Lower leg skin (tissue), 4 donors: ENCODE data around the gene CLP1. TPM values are rescaled to one million over a fixed set of nuclear protein-coding genes. Genes with fewer than 3 reads are reported as not detected.
"Not testable (repeated sequence)": the region's sequence is repeated elsewhere in the genome, so short reads cannot be mapped to it uniquely, and the experiment has no call there.

ENCODE experiments used
- DNase-seq, 2 donors: peaks; one replicate each; pipeline ENCODE4 v3.0.0-alpha.2; 2019; ENCODE audit warnings: low spot score in 2 of 2
- H3K4me3 ChIP-seq: fragments of 200-600 bp; sonication (generic); 2 replicates; pipeline ENCODE4 v1.5.1; 2017; ENCODE audit warnings: mild to moderate bottlenecking, low read depth; ENCODE audit not compliant: poor library complexity, severe bottlenecking
- POLR2A ChIP-seq, 2 donors: fragments of 450-650 bp; IDR thresholded peaks; one replicate each; pipeline ENCODE4 v1.6.1; 2016 to 2017; ENCODE audit warnings: antibody characterized with exemption in 2 of 2, mild to moderate bottlenecking in 1 of 2, moderate library complexity in 1 of 2
- WGBS, 2 donors: methylation state at CpG; one replicate each; pipeline ENCODE4 v1.1.5; 2018; 5-methylcytosine and 5-hydroxymethylcytosine counted together
- intact Hi-C: fragments of 100-400 bp; cut with DNase I; formaldehyde crosslinking; loops from one replicate; pipeline ENCODE4 v1.15.0; 2023; ENCODE audit warnings: low total_unique reads
- total RNA-seq, 4 donors: library from RNA; depleted of rRNA; stranded (reverse); fragments of >200 nt; gene quantifications; one replicate each; pipeline ENCODE4 v1.1.0, GENCODE V29; 2016
- TF ChIP-seq, protein P1 (sequence below), 3 donors: fragments of 450-650 bp; IDR thresholded peaks; one replicate each; pipeline ENCODE4 v1.5.1; 2016; ENCODE audit warnings: antibody characterized with exemption in 3 of 3, mild to moderate bottlenecking in 3 of 3, moderate library complexity in 2 of 3

The CLP1 gene
- total RNA-seq, 4 donors from 2014 or later, result 14.0 to 29.2 (median 17.6) TPM

DNA sequence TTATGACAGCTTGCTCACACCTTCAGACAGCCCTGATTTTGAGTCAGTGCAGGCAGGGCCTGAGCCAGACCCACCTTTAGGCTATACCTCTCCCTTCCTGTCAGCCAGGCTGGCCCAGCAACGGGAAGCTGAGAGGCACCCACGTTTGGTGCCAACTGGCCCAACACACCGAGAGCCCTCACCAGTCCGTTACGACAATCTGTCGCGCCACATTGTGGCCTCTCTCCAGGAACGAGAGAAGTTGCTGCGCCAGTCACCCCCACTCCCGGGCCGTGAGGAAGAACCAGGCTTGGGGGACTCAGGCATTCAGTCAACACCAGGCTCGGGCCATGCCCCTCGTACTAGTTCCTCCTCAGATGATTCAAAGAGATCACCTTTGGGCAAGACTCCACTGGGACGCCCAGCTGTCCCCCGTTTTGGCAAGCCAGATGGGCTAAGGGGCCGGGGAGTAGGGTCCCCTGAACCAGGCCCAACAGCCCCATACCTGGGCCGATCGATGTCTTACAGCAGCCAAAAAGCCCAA is 41.3 kb downstream of the CLP1 start:
- H3K4me3 ChIP-seq, result no peak overlapping the region
- DNase-seq, result no peak
- TF ChIP-seq POLR2A (IDR thresholded peaks at IDR 0.05), result no peak
- TF ChIP-seq, protein P1, sequence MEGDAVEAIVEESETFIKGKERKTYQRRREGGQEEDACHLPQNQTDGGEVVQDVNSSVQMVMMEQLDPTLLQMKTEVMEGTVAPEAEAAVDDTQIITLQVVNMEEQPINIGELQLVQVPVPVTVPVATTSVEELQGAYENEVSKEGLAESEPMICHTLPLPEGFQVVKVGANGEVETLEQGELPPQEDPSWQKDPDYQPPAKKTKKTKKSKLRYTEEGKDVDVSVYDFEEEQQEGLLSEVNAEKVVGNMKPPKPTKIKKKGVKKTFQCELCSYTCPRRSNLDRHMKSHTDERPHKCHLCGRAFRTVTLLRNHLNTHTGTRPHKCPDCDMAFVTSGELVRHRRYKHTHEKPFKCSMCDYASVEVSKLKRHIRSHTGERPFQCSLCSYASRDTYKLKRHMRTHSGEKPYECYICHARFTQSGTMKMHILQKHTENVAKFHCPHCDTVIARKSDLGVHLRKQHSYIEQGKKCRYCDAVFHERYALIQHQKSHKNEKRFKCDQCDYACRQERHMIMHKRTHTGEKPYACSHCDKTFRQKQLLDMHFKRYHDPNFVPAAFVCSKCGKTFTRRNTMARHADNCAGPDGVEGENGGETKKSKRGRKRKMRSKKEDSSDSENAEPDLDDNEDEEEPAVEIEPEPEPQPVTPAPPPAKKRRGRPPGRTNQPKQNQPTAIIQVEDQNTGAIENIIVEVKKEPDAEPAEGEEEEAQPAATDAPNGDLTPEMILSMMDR (IDR thresholded peaks at IDR 0.05), result no peak
- intact Hi-C loops, result no loop called here
- 77 to 88% methylated on average over 17 to 18 of the region's 18 CpGs for WGBS, 2 donors

DNA sequence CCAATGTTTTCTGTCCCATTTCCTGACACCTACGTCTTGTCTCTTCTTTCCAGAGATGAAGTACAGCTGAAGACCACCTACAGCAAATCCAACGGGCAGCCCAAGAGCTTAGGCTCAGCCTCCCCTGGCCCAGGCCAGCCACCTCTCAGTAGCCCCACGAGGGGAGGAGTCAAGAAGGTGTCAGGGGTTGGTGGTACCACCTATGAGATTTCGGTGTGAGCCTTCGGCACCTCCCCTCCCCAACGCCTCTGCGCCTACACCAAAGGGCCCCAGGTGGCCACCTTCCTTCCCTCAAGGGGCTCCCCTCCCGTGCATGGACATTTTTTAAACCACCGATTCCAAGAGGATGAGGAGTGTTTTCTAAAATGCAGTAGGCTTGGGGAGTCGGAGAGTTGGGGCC is 42.3 kb downstream of the CLP1 start:
- TF ChIP-seq POLR2A (IDR thresholded peaks at IDR 0.05), result no peak
- TF ChIP-seq, protein P1 (IDR thresholded peaks at IDR 0.05), result no peak
- intact Hi-C loops, result no loop called here
- no peak overlapping the region for H3K4me3 ChIP-seq
- 86 to 88% methylated on average over 10 of the region's 10 CpGs for WGBS, 2 donors
- DNase-seq, result no peak

DNA sequence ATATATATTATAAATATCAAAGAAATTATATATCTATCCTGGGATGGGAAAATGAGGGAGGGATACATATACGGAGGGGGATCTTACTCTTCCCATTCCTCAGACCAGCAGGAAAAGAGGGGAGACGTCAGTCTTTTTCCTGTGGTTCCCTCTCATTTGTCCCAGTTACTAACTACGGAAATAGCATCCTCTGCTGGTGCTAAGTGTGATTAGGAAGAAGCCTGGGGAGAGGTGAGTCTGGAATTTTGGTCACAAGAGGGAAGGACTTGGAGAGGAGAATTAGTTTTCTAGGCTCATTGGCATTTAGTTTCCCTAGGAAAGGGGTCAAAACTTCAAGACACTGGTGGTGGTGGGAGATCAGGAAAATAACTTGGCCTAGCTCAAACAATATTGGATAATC is 42.9 kb downstream of the CLP1 start:
- no peak for DNase-seq
- no peak for TF ChIP-seq POLR2A (IDR thresholded peaks at IDR 0.05)
- TF ChIP-seq, protein P1 (IDR thresholded peaks at IDR 0.05), result no peak
- no peak overlapping the region for H3K4me3 ChIP-seq
- whole genome bisulfite sequencing, 2 donors, result 60 to 66% methylated on average over 3 of the region's 3 CpGs
- intact Hi-C loops, result no loop called here

DNA sequence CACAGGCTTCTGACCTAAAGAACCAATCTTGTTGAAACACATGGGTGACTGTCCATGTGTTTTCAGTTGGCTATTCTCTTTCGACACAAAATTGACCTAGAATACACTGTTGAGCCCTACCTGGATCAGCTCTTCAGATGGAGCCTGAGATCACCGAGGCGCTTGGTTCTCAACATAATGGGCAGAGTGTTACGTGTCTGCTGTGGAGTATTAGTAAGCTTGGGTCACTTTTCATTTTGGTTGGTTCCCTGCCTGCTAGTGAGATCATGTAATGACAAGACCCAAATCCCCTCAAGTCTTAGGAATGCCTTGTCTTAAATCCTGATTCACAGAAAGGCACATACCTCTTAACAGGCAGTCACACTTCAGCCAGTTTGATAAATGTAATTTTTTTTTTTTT is 45.8 kb downstream of the CLP1 start:
- no peak overlapping the region for H3K4me3 ChIP-seq
- intact Hi-C loops, result no loop called here
- no peak for TF ChIP-seq POLR2A (IDR thresholded peaks at IDR 0.05)
- TF ChIP-seq, protein P1 (IDR thresholded peaks at IDR 0.05), result no peak
- DNase-seq, result no peak
- 89 to 92% methylated on average over 4 of the region's 4 CpGs for WGBS, 2 donors

DNA sequence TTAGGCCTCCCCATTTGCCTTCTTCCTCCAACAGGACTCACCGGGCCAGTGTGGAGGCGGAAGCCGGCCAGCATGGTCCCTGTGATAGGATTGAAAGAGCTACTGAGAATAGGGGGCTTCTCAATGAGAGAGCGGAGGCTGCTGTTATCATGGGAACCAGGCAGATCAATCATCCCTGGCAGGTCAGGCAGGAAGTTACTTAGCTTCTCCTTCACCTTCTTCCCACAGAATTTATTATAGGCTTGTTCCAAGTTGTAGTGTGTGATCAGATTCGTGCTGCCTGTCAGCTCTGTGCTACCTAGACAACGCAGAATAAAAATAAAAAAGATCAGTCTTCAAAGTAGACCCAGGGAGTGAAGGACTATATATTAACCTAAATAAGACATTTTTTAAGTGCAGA is 47.4 kb downstream of the CLP1 start:
- intact Hi-C loops, result no loop called here

DNA sequence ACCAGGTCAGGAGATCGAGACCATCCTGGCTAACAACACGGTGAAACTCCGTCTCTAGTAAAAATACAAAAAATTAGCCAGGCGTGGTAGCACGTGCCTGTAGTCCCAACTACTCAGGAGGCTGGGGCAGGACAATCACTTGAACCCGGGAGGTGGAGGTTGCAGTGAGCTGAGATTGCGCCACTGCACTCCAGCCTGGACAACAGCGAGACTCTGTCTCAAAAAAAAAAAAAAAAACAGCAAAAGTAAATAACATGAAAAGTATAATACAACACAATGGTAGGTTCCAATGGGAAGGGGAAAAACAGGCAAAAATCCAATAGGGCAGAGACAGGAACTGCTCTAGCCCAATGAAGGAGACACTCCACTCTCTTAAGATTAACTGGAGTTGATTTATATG is 47.9 kb downstream of the CLP1 start:
- 84 to 92% methylated on average over 8 of the region's 8 CpGs for WGBS, 2 donors
- intact Hi-C loops, DNase-seq, H3K4me3 ChIP-seq: not testable (repeated sequence)

More for the DNA sequence above, 47.4 kb downstream of the CLP1 start:
- 86 to 92% methylated on average over 6 of the region's 6 CpGs for WGBS, 2 donors
- no peak for DNase-seq
- TF ChIP-seq POLR2A (IDR thresholded peaks at IDR 0.05), result no peak
- TF ChIP-seq, protein P1 (IDR thresholded peaks at IDR 0.05), result no peak
- H3K4me3 ChIP-seq, result no peak overlapping the region
